GM19467 (cell line): ENCODE data around the gene TNN.
"Not testable (repeated sequence)": the region's sequence is repeated elsewhere in the genome, so short reads cannot be mapped to it uniquely, and the experiment has no call there.

Source experiments
- ATAC-seq: cut with Tn5 transposase; IDR thresholded peaks from one replicate; pipeline ENCODE4 v1.9.1; 2021; ENCODE audit warnings: mild to moderate bottlenecking, moderate library complexity; ENCODE audit not compliant: unreplicated experiment

The TNN gene

GRCh38 chr1:175071276-175071943 is 3.8 kb downstream of the TNN start:
- ATAC-seq = no peak

GRCh38 chr1:175072099-175072951 is 4.7 kb downstream of the TNN start:
- ATAC-seq = peak; percentile 59

GRCh38 chr1:175073061-175073460 is 5.4 kb downstream of the TNN start:
- no peak for ATAC-seq

- ATAC-seq = no peak
Measured at GRCh38 chr1:175073633-175074032, 6.0 kb downstream of the TNN start.

- no peak for ATAC-seq
Measured at GRCh38 chr1:175075572-175076568, 8.2 kb downstream of the TNN start.

GRCh38 chr1:175077356-175078030 is 9.9 kb downstream of the TNN start:
- no peak for ATAC-seq

- ATAC-seq = no peak
Measured at GRCh38 chr1:175078629-175079028, 11.0 kb downstream of the TNN start.

GRCh38 chr1:175079338-175079737 is 11.7 kb downstream of the TNN start:
- no peak for ATAC-seq

- no peak for ATAC-seq
Measured at GRCh38 chr1:175080030-175080429, 12.4 kb downstream of the TNN start.

- ATAC-seq = no peak
Measured at GRCh38 chr1:175081983-175082382, 14.3 kb downstream of the TNN start.

- ATAC-seq = no peak
Measured at GRCh38 chr1:175088525-175088951, 20.9 kb downstream of the TNN start.

- ATAC-seq = no peak
Measured at GRCh38 chr1:175089136-175089718, 21.6 kb downstream of the TNN start.

GRCh38 chr1:175090780-175091179 is 23.1 kb downstream of the TNN start:
- ATAC-seq = no peak

GRCh38 chr1:175094626-175095025 is 27.0 kb downstream of the TNN start:
- no peak for ATAC-seq

- ATAC-seq = no peak
Measured at GRCh38 chr1:175095069-175095468, 27.4 kb downstream of the TNN start.

GRCh38 chr1:175095978-175096607 is 28.5 kb downstream of the TNN start:
- no peak for ATAC-seq

GRCh38 chr1:175097361-175097760 is 29.7 kb downstream of the TNN start:
- no peak for ATAC-seq

- no peak for ATAC-seq
Measured at GRCh38 chr1:175099916-175100315, 32.3 kb downstream of the TNN start.

- ATAC-seq = not testable (repeated sequence)
Measured at GRCh38 chr1:175102166-175102565, 34.5 kb downstream of the TNN start.

GRCh38 chr1:175106536-175106935 is 38.9 kb downstream of the TNN start:
- not testable (repeated sequence) for ATAC-seq
